SK-N-SH (cell line): ENCODE data around the gene CD302.

ENCODE experiments used
- FOXJ3 ChIP-seq: sonication (generic); formaldehyde crosslinking; IDR thresholded peaks from 2 replicates; pipeline ENCODE4 v1.5.1; 2020; ENCODE audit warnings: mild to moderate bottlenecking, missing genetic modification reagents
- POLR2AphosphoS5 ChIP-seq: IDR thresholded peaks from 2 replicates; pipeline ENCODE4 v1.6.1; 2012; ENCODE audit warnings: low read depth, low read length
- TF ChIP-seq, protein P1 (sequence below): fragments of 150-350 bp; IDR thresholded peaks from 2 replicates; pipeline ENCODE4 v1.6.1; 2017; ENCODE audit warnings: antibody characterized with exemption, low read length, low read depth, borderline replicate concordance

DNA sequence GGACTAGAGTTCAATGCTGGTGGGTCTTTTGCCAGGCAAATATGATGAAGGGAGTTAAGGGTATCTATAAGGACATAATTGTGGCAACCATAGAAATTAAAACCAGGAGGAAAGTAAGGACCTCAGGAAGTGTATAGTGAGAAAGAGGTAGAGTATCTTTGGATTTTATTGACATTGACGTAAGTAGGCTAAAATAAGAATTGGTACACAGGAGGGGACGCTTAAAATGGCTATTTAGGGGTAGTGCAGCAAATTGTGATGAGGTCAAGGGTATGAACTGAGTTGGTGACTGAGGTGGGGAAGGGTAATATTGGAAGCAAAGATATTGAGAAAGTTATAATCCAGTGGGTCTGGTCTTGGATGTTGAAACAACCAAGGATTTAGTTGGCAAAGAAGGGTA is 43.0 kb downstream of the CD302 start:
- no peak for TF ChIP-seq FOXJ3 (CRISPR knock-in tag)
- TF ChIP-seq, protein P1, sequence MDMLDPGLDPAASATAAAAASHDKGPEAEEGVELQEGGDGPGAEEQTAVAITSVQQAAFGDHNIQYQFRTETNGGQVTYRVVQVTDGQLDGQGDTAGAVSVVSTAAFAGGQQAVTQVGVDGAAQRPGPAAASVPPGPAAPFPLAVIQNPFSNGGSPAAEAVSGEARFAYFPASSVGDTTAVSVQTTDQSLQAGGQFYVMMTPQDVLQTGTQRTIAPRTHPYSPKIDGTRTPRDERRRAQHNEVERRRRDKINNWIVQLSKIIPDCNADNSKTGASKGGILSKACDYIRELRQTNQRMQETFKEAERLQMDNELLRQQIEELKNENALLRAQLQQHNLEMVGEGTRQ, result no peak
- TF ChIP-seq POLR2AphosphoS5, result no peak
